HL-60 (cell line): ENCODE data around the gene RSBN1L.

ENCODE experiments used
- POLR2AphosphoS5 ChIP-seq: IDR thresholded peaks from 2 replicates; pipeline ENCODE4 v1.6.1; 2012; ENCODE audit warnings: low read depth
- TF ChIP-seq, protein P1 (sequence below): IDR thresholded peaks from one replicate; pipeline ENCODE4 v1.5.1; 2011; ENCODE audit warnings: low read length, control low read depth, inconsistent platforms; ENCODE audit not compliant: insufficient read depth

DNA sequence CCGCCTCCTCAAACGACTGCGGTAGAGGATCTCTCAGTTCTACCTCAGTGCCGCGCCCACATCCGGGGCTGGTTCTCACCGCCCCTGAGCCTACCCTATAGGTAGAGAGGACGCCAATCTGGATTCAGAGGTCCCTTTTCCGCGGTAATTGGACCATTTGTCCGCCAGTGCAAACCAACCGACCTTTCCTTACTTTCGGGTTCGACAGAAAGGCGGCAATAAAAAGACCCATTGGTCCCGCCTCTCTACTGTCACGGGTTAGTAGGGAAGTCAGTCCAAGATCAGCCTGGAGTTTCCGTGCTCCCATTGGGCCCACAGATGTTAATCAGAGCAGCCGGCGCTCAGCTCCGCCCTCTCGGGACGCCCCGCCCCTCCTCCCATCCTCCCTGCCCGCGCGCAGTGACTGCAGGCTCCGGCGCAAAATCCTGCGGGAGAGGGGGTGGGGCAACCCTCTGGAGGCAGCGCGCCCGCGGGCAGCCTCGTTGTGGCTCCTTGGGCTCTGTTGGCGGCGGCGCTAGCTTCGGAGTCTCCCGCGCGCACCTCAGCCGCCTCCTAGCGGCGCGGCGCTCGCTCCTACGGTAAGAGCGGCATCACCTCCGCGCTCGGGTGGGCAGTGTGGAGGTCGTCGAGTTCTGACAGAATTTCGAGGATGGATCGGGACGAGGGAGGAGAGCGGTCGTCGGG is 102.3 kb downstream of the RSBN1L start, which contains the start of the genes PHTF2 and TMEM60:
- TF ChIP-seq, protein P1, sequence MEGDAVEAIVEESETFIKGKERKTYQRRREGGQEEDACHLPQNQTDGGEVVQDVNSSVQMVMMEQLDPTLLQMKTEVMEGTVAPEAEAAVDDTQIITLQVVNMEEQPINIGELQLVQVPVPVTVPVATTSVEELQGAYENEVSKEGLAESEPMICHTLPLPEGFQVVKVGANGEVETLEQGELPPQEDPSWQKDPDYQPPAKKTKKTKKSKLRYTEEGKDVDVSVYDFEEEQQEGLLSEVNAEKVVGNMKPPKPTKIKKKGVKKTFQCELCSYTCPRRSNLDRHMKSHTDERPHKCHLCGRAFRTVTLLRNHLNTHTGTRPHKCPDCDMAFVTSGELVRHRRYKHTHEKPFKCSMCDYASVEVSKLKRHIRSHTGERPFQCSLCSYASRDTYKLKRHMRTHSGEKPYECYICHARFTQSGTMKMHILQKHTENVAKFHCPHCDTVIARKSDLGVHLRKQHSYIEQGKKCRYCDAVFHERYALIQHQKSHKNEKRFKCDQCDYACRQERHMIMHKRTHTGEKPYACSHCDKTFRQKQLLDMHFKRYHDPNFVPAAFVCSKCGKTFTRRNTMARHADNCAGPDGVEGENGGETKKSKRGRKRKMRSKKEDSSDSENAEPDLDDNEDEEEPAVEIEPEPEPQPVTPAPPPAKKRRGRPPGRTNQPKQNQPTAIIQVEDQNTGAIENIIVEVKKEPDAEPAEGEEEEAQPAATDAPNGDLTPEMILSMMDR, result no peak
- peak; percentile 66 for TF ChIP-seq POLR2AphosphoS5
